Lower leg skin (tissue), 4 donors: Measurements from ENCODE around the gene EPB41L2. TPM values are rescaled to one million over a fixed set of nuclear protein-coding genes. Genes with fewer than 3 reads are reported as not detected.

Experiments used
- DNase-seq, 2 donors: peaks; one replicate each; pipeline ENCODE4 v3.0.0-alpha.2; 2019; ENCODE audit warnings: low spot score in 2 of 2
- H3K4me3 ChIP-seq: fragments of 200-600 bp; sonication (generic); 2 replicates; pipeline ENCODE4 v1.5.1; 2017; ENCODE audit warnings: mild to moderate bottlenecking, low read depth; ENCODE audit not compliant: poor library complexity, severe bottlenecking
- POLR2A ChIP-seq, 2 donors: fragments of 450-650 bp; IDR thresholded peaks; one replicate each; pipeline ENCODE4 v1.6.1; 2016 to 2017; ENCODE audit warnings: antibody characterized with exemption in 2 of 2, mild to moderate bottlenecking in 1 of 2, moderate library complexity in 1 of 2
- WGBS, 2 donors: methylation state at CpG; one replicate each; pipeline ENCODE4 v1.1.5; 2018; 5-methylcytosine and 5-hydroxymethylcytosine counted together
- intact Hi-C: fragments of 100-400 bp; cut with DNase I; formaldehyde crosslinking; loops from one replicate; pipeline ENCODE4 v1.15.0; 2023; ENCODE audit warnings: low total_unique reads
- total RNA-seq, 4 donors: library from RNA; depleted of rRNA; stranded (reverse); fragments of >200 nt; gene quantifications; one replicate each; pipeline ENCODE4 v1.1.0, GENCODE V29; 2016
- TF ChIP-seq, protein P1 (sequence below), 3 donors: fragments of 450-650 bp; IDR thresholded peaks; one replicate each; pipeline ENCODE4 v1.5.1; 2016; ENCODE audit warnings: antibody characterized with exemption in 3 of 3, mild to moderate bottlenecking in 3 of 3, moderate library complexity in 2 of 3

EPB41L2 gene
- total RNA-seq, 4 donors from 2014 or later = 8.6 to 19.4 (median 13.8) TPM

DNA sequence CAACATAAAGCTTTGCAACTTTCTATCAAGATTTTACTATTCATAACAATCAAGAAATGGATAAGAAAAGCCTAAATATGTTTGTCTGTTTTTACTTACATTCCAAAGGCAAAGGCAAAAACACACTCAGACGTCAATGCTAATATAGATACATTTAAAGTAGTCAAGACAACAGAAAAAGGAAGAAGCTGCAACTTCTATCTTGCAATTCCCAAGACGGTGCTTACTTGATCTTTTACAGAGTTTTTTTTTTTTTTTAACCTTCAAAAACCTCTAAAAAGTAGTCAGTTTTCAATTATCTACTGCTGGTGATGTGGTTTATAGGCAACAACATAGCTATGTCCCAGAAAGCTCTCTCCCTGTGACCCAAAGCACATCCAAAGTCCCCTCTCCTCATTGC, 58.1 kb downstream of the EPB41L2 start:
- 54 to 64% methylated on average over 2 of the region's 2 CpGs for WGBS, 2 donors
- no peak overlapping the region for H3K4me3 ChIP-seq
- intact Hi-C loops = no loop called here
- TF ChIP-seq, protein P1, sequence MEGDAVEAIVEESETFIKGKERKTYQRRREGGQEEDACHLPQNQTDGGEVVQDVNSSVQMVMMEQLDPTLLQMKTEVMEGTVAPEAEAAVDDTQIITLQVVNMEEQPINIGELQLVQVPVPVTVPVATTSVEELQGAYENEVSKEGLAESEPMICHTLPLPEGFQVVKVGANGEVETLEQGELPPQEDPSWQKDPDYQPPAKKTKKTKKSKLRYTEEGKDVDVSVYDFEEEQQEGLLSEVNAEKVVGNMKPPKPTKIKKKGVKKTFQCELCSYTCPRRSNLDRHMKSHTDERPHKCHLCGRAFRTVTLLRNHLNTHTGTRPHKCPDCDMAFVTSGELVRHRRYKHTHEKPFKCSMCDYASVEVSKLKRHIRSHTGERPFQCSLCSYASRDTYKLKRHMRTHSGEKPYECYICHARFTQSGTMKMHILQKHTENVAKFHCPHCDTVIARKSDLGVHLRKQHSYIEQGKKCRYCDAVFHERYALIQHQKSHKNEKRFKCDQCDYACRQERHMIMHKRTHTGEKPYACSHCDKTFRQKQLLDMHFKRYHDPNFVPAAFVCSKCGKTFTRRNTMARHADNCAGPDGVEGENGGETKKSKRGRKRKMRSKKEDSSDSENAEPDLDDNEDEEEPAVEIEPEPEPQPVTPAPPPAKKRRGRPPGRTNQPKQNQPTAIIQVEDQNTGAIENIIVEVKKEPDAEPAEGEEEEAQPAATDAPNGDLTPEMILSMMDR (IDR thresholded peaks at IDR 0.05) = no peak
- no peak for TF ChIP-seq POLR2A (IDR thresholded peaks at IDR 0.05)
- DNase-seq = no peak

DNA sequence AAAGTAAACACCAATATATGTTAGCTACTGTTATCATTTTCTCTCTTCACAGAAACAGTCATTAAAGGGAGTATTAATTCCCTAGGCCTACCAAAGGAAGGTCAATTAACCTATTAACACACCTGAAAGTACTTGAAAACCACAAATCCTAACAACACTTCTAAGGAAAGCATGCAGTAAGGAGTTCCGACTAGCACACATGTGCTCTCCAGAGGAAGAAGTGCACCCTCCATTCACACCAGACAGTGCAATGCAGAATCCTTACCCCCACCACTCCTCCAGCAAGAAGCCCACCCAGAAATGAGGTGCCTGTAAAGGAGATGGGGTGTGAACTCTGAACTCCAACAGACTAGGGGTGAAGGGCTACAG, 58.7 kb downstream of the EPB41L2 start:
- 82 to 85% methylated on average over 1 of the region's 1 CpG for WGBS, 2 donors
- no peak for TF ChIP-seq POLR2A (IDR thresholded peaks at IDR 0.05)
- TF ChIP-seq, protein P1 (IDR thresholded peaks at IDR 0.05) = no peak
- intact Hi-C loops = no loop called here
- no peak for DNase-seq
- H3K4me3 ChIP-seq = no peak overlapping the region

DNA sequence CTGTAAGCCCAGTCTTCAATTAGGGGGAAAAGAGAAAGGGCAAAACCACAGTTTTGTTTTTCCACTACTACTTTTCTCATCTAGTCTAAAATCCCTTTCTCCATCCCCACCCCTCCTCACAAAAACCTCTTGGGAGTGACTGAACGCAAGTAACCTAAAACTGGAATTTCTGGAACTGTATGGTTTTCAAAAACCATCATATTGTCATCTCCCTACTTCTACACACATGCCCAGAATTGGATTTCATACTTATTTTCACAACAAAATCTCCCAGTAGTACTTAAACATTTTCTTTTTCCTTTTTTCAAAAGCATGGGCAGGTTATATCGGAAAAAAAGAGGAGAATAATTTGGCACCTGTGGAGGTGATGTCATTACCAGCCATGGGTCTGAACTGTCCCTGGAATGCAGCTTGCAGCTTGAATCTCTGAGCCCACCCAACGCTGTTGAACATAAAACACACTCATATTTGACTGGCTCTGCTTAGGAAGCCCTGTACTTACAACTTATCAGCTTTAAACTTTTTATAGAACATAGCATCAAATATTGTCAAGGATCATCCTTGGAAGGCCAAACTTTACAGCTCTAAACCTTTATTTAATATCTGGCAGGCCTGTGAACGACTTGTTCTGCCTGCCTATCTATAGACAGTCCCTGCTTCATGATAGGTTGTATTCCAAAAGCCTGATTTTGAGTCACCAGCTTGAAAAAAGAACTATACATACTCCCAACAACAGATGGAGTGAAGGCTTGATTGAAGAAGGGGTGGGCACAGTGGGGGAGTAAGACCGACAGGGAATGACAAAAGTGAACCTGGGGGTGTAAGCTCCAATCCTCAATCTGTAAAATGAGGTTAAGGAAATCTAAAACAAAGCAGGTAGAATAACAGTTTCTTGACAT, 59.3 kb downstream of the EPB41L2 start:
- no peak for DNase-seq
- no peak overlapping the region for H3K4me3 ChIP-seq
- 59 to 66% methylated on average over 5 of the region's 5 CpGs for WGBS, 2 donors
- TF ChIP-seq, protein P1 (IDR thresholded peaks at IDR 0.05) = no peak
- no peak for TF ChIP-seq POLR2A (IDR thresholded peaks at IDR 0.05)
- intact Hi-C loops = no loop called here

DNA sequence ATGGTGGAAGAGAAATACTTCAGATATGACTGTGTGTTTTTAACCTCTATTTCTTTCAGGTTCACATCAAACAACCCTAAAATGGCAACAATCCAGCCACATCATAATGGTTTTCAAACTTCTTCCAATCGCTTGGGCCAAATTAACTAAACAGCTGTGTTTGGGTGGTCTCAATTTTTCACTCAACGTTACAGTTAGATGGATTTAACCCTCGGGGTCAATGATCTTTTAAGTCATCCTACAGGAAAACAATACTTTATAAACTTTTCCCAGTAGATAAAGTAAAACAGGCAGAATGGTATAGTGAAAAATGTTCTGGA, 60.4 kb downstream of the EPB41L2 start:
- TF ChIP-seq, protein P1 (IDR thresholded peaks at IDR 0.05) = no peak
- no peak for TF ChIP-seq POLR2A (IDR thresholded peaks at IDR 0.05)
- no peak overlapping the region for H3K4me3 ChIP-seq
- no peak for DNase-seq
- intact Hi-C loops = no loop called here
- WGBS, 2 donors = 51 to 52% methylated on average over 3 of the region's 3 CpGs

DNA sequence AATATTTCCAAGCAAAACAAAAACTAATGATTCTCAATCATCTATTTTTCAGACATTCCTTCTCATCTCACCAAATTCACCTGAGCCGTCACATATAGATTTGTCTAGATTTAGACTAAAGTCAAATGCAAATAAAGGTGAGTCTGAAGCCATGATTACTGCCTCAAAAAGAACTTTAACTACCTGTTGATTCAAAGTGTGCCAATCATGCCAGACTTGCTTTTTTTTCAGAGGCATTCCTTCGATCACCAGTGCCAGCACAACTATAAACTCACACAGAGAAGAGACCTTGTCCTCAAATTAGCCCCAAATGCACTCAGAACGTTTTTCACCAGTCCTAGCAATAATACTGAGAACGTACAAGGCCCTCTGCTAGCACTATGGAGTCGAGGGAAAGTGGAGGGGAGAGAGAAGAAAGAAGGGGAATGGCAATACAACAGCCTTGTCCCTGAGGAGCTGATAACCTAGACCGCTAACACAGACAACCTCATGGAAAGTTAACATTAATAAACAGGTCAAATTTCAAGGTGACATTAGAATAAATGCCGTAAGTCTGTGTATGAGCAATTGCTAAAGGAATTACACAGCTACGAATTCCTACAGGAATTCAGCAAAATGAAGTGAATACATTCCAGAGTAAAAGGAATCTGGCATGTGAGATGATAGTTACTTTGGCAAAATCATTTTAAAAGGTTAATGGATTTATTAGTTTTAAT, 60.9 kb downstream of the EPB41L2 start:
- H3K4me3 ChIP-seq = no peak overlapping the region
- TF ChIP-seq, protein P1 (IDR thresholded peaks at IDR 0.05) = no peak
- no peak for TF ChIP-seq POLR2A (IDR thresholded peaks at IDR 0.05)
- intact Hi-C loops = no loop called here
- 51 to 57% methylated on average over 8 of the region's 8 CpGs for WGBS, 2 donors
- DNase-seq = no peak
